ENCODE results near the gene C2CD4D.
"Not testable (repeated sequence)": the region's sequence is repeated elsewhere in the genome, so short reads cannot be mapped to it uniquely, and the experiment has no call there.

The C2CD4D gene

DNA sequence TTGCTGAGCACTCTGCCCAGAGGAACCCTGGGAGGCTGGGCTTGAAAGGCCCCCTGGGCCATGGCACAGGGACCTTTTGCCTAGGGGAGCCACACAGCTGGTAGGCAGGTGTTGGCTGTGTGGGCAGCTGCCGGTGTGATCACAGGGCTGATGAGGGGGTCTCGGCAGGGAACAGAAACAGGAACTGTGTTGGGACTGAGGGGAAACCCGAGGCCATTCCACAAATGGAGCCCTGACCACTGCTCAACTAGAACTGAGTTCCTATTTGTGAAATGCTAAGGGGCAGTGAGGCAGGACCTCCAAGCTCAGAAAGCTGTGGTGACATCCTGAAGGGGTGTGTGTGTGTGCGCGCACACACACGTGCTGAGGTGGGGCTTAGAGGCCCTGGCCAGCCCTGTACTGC is 20.3 kb upstream of the C2CD4D start:
- TF ChIP-seq SPI1 (IDR thresholded peaks at IDR 0.05; ENCODE audit: low read depth, low read length): peak; percentile 53
- no peak for TF ChIP-seq POLR2AphosphoS5 (IDR thresholded peaks at IDR 0.05; ENCODE audit: low read depth, low read length)
- DNase-seq (ENCODE audit: insufficient read length, low spot score) (no peak), FAIRE-seq (peak; percentile 62)

DNA sequence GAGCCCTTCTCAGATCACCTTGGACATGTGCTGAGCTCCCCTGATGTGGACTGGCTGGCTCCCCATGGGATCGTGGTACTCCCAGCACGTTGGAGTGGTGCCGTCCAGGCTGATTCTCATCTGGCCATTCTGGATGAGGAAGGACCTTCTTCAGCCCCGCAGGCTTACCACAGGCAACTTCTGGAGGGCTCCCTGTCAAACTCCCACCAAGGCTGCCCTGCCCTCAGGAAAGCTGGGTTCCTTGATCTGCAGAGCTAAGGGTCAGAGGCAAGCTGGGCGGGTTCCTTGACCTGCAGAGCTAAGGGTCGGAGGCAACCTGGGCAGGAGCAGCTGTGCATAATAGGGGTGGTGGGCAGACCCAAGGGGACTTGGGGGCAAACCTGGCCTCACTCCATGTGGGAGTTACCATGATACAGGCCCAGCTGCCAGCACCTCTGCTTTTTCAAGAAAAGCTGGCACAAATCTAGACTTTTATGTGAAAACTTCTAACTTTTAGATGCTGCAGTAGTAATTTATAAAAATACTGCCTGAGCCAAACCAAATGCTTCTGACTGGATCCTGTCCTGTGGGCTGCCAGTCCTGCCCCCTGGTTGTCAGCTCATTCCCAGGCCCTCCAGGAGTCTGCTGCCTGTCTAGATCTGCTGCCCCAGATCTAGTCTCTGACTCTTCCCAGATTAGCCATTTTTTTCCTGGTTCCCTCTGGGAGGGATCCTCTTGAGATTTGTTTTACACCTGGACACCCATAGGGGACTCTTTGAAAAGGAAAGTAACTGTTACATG is 19.5 kb upstream of the C2CD4D start:
- FAIRE-seq: no peak

DNA sequence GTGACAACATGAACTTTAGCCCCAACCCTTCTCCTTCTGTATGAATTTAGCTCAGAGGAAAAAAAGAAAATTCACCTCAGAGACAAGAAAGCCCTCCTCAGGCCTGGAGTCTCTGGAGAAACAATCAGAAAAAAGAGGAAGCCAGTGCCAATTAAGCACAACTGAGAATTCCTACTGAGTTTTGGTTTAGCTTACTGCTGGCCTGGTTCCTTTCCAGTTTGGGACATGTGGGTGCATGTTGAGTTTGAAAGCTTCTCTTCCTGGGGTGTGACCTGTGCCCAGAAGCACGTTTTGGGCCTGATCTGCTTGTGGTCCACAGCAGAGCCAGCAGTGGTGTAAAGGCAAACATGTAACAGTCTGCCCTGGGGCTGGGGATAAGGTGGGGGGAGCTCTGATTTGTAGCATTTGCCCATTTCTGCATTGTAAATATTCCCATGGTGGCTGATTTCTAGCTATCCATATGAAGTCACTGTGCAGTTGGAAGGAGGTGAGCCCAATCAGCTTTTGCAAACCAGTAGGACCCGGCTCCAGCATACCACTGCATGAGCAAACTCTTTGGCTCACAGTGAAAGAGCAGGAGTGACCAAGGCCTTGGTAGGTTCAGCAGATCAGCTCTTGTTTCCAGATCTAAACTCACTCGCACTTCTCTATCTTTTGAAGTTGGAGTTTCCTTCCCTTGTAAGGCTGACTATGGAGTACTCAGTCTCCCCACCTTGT is 18.6 kb upstream of the C2CD4D start:
- FAIRE-seq: no peak
- no peak for DNase-seq (ENCODE audit: insufficient read length, low spot score)
- TF ChIP-seq POU2F2 (IDR thresholded peaks at IDR 0.05; ENCODE audit: low read depth, low read length) (no peak), PAX5 (IDR thresholded peaks at IDR 0.05; ENCODE audit: insufficient read depth, low read length, severe bottlenecking) (no peak), POLR2A (IDR thresholded peaks at IDR 0.05; ENCODE audit: low read depth, low read length) (no peak), POLR2AphosphoS5 (IDR thresholded peaks at IDR 0.05; ENCODE audit: low read depth, low read length) (no peak), SPI1 (IDR thresholded peaks at IDR 0.05; ENCODE audit: low read depth, low read length) (peak; percentile 43), TAF1 (IDR thresholded peaks at IDR 0.05; ENCODE audit: low read depth, low read length) (no peak)

More for the DNA sequence above, 19.5 kb upstream of the C2CD4D start:
- TF ChIP-seq SPI1 (IDR thresholded peaks at IDR 0.05; ENCODE audit: low read depth, low read length): no peak
- TF ChIP-seq POU2F2 (IDR thresholded peaks at IDR 0.05; ENCODE audit: low read depth, low read length): no peak
- TF ChIP-seq POLR2AphosphoS5 (IDR thresholded peaks at IDR 0.05; ENCODE audit: low read depth, low read length): no peak
- no peak for TF ChIP-seq PAX5 (IDR thresholded peaks at IDR 0.05; ENCODE audit: insufficient read depth, low read length, severe bottlenecking)
- no peak for TF ChIP-seq TAF1 (IDR thresholded peaks at IDR 0.05; ENCODE audit: low read depth, low read length)
- TF ChIP-seq POLR2A (IDR thresholded peaks at IDR 0.05; ENCODE audit: low read depth, low read length): no peak
- DNase-seq (ENCODE audit: insufficient read length, low spot score): no peak

DNA sequence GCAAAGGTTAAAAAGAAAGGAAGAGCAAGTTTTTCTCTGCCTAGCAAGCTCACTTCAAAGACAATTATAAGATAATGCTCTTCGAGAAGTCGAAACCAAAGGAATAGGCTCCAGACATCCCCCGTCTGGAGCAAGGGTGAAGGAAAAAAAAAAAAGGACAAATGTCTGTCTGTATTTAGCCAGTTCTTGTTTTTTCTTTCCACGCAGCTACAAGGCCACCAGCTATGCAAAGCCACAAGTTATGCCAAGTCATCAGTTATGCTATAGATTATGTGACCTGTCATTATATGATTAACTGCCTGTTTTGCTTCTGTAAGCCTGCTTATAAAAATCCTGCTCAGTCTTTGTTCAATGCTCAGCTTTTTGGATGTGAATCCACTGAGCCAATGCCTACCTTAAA is 16.3 kb upstream of the C2CD4D start:
- TF ChIP-seq PAX5 (IDR thresholded peaks at IDR 0.05; ENCODE audit: insufficient read depth, low read length, severe bottlenecking) (no peak), TAF1 (IDR thresholded peaks at IDR 0.05; ENCODE audit: low read depth, low read length) (no peak), SPI1 (IDR thresholded peaks at IDR 0.05; ENCODE audit: low read depth, low read length) (no peak), POU2F2 (IDR thresholded peaks at IDR 0.05; ENCODE audit: low read depth, low read length) (no peak), POLR2AphosphoS5 (IDR thresholded peaks at IDR 0.05; ENCODE audit: low read depth, low read length) (no peak), POLR2A (IDR thresholded peaks at IDR 0.05; ENCODE audit: low read depth, low read length) (no peak)
- FAIRE-seq: no peak
- DNase-seq (ENCODE audit: insufficient read length, low spot score): no peak

DNA sequence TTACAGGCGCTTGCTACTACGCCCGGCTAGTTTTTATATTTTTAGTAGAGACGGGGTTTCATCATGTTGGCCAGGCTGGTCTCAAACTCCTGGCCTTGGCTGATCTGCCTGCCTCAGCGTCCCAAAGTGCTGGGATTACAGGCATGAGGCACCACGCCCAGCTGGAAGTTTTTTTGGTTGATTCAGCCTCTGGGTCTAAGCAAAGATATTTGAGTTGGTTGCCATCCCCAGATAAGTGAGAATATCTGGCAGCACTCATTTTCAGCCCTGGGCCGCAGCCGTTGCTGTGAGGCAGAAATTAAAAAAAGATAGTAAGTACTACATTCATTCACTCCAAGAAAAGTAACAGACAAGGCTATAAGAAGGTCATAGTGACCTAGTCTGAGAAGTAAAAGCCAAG is 15.9 kb upstream of the C2CD4D start:
- not testable (repeated sequence) for FAIRE-seq; DNase-seq (ENCODE audit: insufficient read length, low spot score)

DNA sequence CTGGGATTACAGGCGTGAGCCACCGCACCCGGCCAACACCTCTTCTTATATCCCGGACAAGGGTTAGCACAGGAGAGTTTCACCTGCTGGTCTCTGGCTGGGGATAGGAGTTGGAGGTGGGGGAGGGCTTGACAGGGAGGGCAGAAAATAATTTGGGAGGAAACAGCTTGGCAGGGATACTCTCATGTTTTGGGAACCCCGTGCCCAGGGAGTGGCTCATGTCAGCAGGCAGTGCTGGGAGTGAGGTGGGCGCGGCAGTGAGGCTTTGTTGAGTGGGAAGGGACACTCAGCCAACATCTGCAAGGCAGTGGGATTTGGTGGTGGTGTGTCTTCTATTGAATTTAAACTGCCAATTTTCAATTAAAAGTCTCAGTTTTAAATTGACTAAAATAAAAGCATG is 15.0 kb upstream of the C2CD4D start:
- FAIRE-seq (no peak), DNase-seq (ENCODE audit: insufficient read length, low spot score) (no peak)
- no peak for TF ChIP-seq POU2F2 (IDR thresholded peaks at IDR 0.05; ENCODE audit: low read depth, low read length)
- no peak for TF ChIP-seq SPI1 (IDR thresholded peaks at IDR 0.05; ENCODE audit: low read depth, low read length)
- TF ChIP-seq POLR2A (IDR thresholded peaks at IDR 0.05; ENCODE audit: low read depth, low read length): no peak
- TF ChIP-seq TAF1 (IDR thresholded peaks at IDR 0.05; ENCODE audit: low read depth, low read length): no peak
- TF ChIP-seq POLR2AphosphoS5 (IDR thresholded peaks at IDR 0.05; ENCODE audit: low read depth, low read length): no peak
- no peak for TF ChIP-seq PAX5 (IDR thresholded peaks at IDR 0.05; ENCODE audit: insufficient read depth, low read length, severe bottlenecking)

DNA sequence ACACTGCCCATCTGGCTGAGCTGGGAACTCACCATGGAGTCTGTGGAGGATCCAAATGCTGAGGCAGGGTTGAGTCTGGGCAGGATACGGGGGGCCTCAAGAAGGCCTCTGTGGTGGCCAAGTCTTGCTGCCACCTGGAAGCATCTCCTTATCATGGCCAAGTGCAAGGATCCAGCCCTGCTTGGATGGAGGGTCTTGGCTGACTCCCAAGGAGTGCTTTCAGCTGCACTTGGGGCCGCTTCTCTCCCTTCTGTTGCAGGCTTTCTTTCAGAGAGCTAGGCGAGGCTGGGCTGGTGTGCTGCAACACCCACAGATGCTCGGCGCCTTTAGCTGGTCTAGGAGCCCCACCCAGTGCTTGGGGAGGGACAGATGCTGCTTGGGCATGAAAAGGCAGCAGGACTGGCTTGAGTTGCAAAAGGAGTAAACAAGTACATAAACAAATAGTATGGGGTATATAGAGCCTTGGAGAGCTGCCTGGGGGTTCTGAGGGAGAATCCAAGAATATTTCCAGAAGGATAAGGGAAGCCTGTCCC is 13.9 kb upstream of the C2CD4D start, which contains the start of gene THEM5:
THEM5 (minus strand) TSS at position 302 of the 533 bp plus-strand sequence; CDS start at position 155, 147 bp downstream.
- no peak for FAIRE-seq
- no peak for TF ChIP-seq TAF1 (IDR thresholded peaks at IDR 0.05; ENCODE audit: low read depth, low read length)
- TF ChIP-seq PAX5 (IDR thresholded peaks at IDR 0.05; ENCODE audit: insufficient read depth, low read length, severe bottlenecking): no peak
- DNase-seq (ENCODE audit: insufficient read length, low spot score): no peak

DNA sequence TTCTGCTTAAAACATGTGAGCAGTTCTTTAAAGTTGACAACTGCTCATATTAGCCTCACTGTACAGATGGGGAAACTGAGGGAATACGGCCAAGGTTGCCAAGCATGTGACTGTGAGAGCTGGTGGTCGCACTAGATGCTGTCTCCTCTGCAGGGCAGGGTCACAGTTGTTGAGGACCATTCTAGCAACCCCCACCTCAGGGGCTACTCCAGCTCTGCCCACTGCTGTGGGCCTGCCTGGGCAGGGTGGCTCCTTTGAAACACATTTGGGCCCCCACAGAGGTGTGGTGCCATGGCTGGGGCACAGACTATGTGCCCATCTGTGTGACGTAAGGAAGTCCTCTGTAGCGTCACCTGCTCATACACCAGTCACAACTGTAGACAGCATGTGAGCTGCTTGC is 13.1 kb upstream of the C2CD4D start:
- FAIRE-seq: no peak
- no peak for TF ChIP-seq TAF1 (IDR thresholded peaks at IDR 0.05; ENCODE audit: low read depth, low read length)
- TF ChIP-seq POLR2AphosphoS5 (IDR thresholded peaks at IDR 0.05; ENCODE audit: low read depth, low read length): no peak
- no peak for TF ChIP-seq POU2F2 (IDR thresholded peaks at IDR 0.05; ENCODE audit: low read depth, low read length)
- no peak for TF ChIP-seq SPI1 (IDR thresholded peaks at IDR 0.05; ENCODE audit: low read depth, low read length)
- TF ChIP-seq PAX5 (IDR thresholded peaks at IDR 0.05; ENCODE audit: insufficient read depth, low read length, severe bottlenecking): no peak
- DNase-seq (ENCODE audit: insufficient read length, low spot score): no peak

DNA sequence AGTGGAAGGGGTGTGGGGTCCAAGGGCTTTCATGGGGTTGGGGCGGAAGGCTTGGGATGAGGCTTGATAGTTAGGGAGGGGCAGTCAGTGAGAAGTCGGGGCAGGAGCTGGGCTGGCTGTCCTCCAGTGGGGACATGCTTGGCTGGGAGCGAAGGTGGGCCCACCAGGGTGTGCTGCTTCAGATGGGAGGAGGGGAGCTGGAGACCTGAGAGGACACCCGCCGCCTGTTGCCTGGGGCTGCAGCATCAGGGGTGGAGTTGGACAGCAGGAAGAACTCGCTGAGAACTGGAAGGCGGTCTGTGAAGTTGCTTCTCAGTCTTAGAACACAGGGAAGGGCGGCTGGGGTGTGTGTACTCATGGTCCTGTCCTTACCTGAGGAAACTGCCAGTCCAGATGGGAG is 12.3 kb upstream of the C2CD4D start:
- no peak for FAIRE-seq
- TF ChIP-seq SPI1 (IDR thresholded peaks at IDR 0.05; ENCODE audit: low read depth, low read length) (no peak), POLR2AphosphoS5 (IDR thresholded peaks at IDR 0.05; ENCODE audit: low read depth, low read length) (no peak), POU2F2 (IDR thresholded peaks at IDR 0.05; ENCODE audit: low read depth, low read length) (no peak), TAF1 (IDR thresholded peaks at IDR 0.05; ENCODE audit: low read depth, low read length) (no peak), POLR2A (IDR thresholded peaks at IDR 0.05; ENCODE audit: low read depth, low read length) (no peak), PAX5 (IDR thresholded peaks at IDR 0.05; ENCODE audit: insufficient read depth, low read length, severe bottlenecking) (no peak)
- no peak for DNase-seq (ENCODE audit: insufficient read length, low spot score)

DNA sequence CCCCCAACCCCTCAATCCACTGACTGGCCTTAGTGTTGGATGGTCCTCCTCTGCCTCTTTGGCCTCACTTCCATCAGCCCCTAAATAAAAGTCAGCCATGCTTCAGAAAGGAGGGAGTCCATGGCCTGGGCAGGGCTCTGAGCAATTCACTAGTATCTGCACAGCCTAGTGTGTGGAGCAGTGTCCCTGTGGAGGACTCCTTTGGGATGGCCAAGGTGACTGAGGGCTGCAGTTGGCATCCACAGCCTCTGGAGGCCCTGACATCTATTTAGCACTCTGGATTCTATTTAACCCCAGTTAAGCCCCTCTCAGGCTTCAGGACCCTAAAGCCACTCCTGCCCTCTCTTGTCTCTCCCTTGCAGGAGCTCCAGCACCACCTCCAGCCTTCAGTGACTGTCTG is 10.3 kb upstream of the C2CD4D start:
- DNase-seq (ENCODE audit: insufficient read length, low spot score): no peak
- FAIRE-seq: no peak
- TF ChIP-seq POLR2A (IDR thresholded peaks at IDR 0.05; ENCODE audit: low read depth, low read length) (no peak), POU2F2 (IDR thresholded peaks at IDR 0.05; ENCODE audit: low read depth, low read length) (no peak), PAX5 (IDR thresholded peaks at IDR 0.05; ENCODE audit: insufficient read depth, low read length, severe bottlenecking) (no peak), TAF1 (IDR thresholded peaks at IDR 0.05; ENCODE audit: low read depth, low read length) (no peak), SPI1 (IDR thresholded peaks at IDR 0.05; ENCODE audit: low read depth, low read length) (no peak), POLR2AphosphoS5 (IDR thresholded peaks at IDR 0.05; ENCODE audit: low read depth, low read length) (no peak)
